Activated CD8-positive, alpha-beta T cell treated with anti-CD3 and anti-CD28 coated beads for 36 hours (primary cell): ENCODE measurements around the gene C3orf33. TPM values are rescaled to one million over a fixed set of nuclear protein-coding genes. Genes with fewer than 3 reads are reported as not detected.

Experiments
- ATAC-seq: fragments of 200-7000 bp; cut with Tn5 transposase; one replicate; pipeline ENCODE4 v1.10.0; 2021; ENCODE audit warnings: mild to moderate bottlenecking, moderate library complexity
- CTCF ChIA-PET: fragments of 350-600 bp; sonication (Branson Sonifier 250); formaldehyde crosslinking; loops from one replicate; lab custom pipeline; 2021; ENCODE audit warnings: antibody characterized with exemption; lab: Charles Lee
- POLR2A ChIA-PET: fragments of 350-600 bp; sonication (Branson Sonifier 250); formaldehyde crosslinking; loops from one replicate; lab custom pipeline; 2021; ENCODE audit warnings: antibody characterized with exemption; lab: Charles Lee
- DNase-seq: peaks from one replicate; pipeline ENCODE4 v3.0.0-alpha.2; 2020
- H3K27ac Mint-ChIP-seq: one replicate; pipeline ENCODE4 v1.8.0; 2021; ENCODE audit warnings: mild to moderate bottlenecking, mixed read lengths
- H3K27me3 Mint-ChIP-seq: one replicate; pipeline ENCODE4 v1.8.0; 2021; ENCODE audit warnings: mixed read lengths
- H3K36me3 Mint-ChIP-seq: one replicate; pipeline ENCODE4 v1.8.0; 2021; ENCODE audit warnings: low read depth, mixed read lengths
- H3K4me1 Mint-ChIP-seq: one replicate; pipeline ENCODE4 v1.8.0; 2021; ENCODE audit warnings: low read depth, mixed read lengths
- H3K4me3 Mint-ChIP-seq: one replicate; pipeline ENCODE4 v1.8.0; 2021; ENCODE audit warnings: mild to moderate bottlenecking, moderate library complexity, mixed read lengths
- H3K9me3 Mint-ChIP-seq: one replicate; pipeline ENCODE4 v1.8.0; 2021; ENCODE audit warnings: mixed read lengths
- CTCF ChIP-seq: fragments of 200-600 bp; IDR thresholded peaks from one replicate; pipeline ENCODE4 v1.8.0; 2022; ENCODE audit warnings: antibody characterized with exemption, mild to moderate bottlenecking
- intact Hi-C: fragments of 100-400 bp; cut with micrococcal nuclease; formaldehyde crosslinking; loops from one replicate; pipeline ENCODE4 v1.10.0; 2022
- total RNA-seq, 2 experiments: library from RNA; stranded (reverse); gene quantifications; one replicate each; pipeline ENCODE4 v1.2.3, GENCODE V29; 2021

Gene C3orf33
- total RNA-seq, 2 experiments from 2014 or later, result 2.4 to 3.6 TPM

GRCh38 chr3:155804323-155804722, 1.8 kb downstream of the C3orf33 start:
- intact Hi-C loops, result no loop called here
- no peak for TF ChIP-seq CTCF
- ChIA-PET CTCF (interaction anchor here (0.6 kb wide), 1 partner anchor 25 kb away, joined by 3 read pairs; no protein-coding TSS in a partner anchor), POLR2A (no interaction called here)
- Mint-ChIP-seq H3K9me3 (no peaks in the 10 kb centered on the region), H3K36me3 (peaks cover 21% of the 10 kb centered on the region), H3K4me1 (peaks cover 24% of the 10 kb centered on the region), H3K27me3 (peaks cover 3% of the 10 kb centered on the region), H3K4me3 (no peak overlapping the region), H3K27ac (no peak overlapping the region)
- ATAC-seq (no peak), DNase-seq (no peak)

GRCh38 chr3:155792532-155792931, 13.5 kb downstream of the C3orf33 start:
- no peak overlapping the region for H3K27ac Mint-ChIP-seq
- peaks cover 8% of the 10 kb centered on the region for H3K9me3 Mint-ChIP-seq
- CTCF ChIA-PET, result no interaction called here
- no peaks in the 10 kb centered on the region for H3K27me3 Mint-ChIP-seq
- DNase-seq (no peak), ATAC-seq (no peak)
- H3K36me3 Mint-ChIP-seq, result peaks cover 48% of the 10 kb centered on the region
- no peak for TF ChIP-seq CTCF
- POLR2A ChIA-PET, result interaction anchor here (0.7 kb wide), 1 partner anchor 28 kb away, joined by 3 read pairs; no protein-coding TSS in a partner anchor
- H3K4me1 Mint-ChIP-seq, result peaks cover 9% of the 10 kb centered on the region
- H3K4me3 Mint-ChIP-seq, result no peak overlapping the region
- intact Hi-C loops, result no loop called here

GRCh38 chr3:155791190-155791589, 14.9 kb downstream of the C3orf33 start:
- peaks cover 8% of the 10 kb centered on the region for H3K4me1 Mint-ChIP-seq
- H3K36me3 Mint-ChIP-seq, result peaks cover 36% of the 10 kb centered on the region
- no peak for DNase-seq
- CTCF ChIA-PET, result no interaction called here
- POLR2A ChIA-PET, result no interaction called here
- no peak overlapping the region for H3K4me3 Mint-ChIP-seq
- intact Hi-C loops, result no loop called here
- ATAC-seq, result no peak
- no peak for TF ChIP-seq CTCF
- H3K27ac Mint-ChIP-seq, result no peak overlapping the region
- H3K27me3 Mint-ChIP-seq, result no peaks in the 10 kb centered on the region
- H3K9me3 Mint-ChIP-seq, result peaks cover 8% of the 10 kb centered on the region

- ChIA-PET CTCF (no interaction called here), POLR2A (no interaction called here)
- Mint-ChIP-seq H3K4me1 (peaks cover 14% of the 10 kb centered on the region), H3K36me3 (peaks cover 32% of the 10 kb centered on the region), H3K9me3 (peaks cover 8% of the 10 kb centered on the region), H3K4me3 (no peak overlapping the region), H3K27ac (no peak overlapping the region), H3K27me3 (no peaks in the 10 kb centered on the region)
- ATAC-seq (no peak), DNase-seq (no peak)
- TF ChIP-seq CTCF, result no peak
- intact Hi-C loops, result no loop called here
These were observed 15.7 kb downstream of the C3orf33 start for GRCh38 chr3:155790272-155790925.

GRCh38 chr3:155785662-155786295, 20.3 kb downstream of the C3orf33 start:
- H3K9me3 Mint-ChIP-seq, result peaks cover 6% of the 10 kb centered on the region
- DNase-seq (no peak), ATAC-seq (no peak)
- no peak overlapping the region for H3K4me3 Mint-ChIP-seq
- H3K36me3 Mint-ChIP-seq, result peaks cover 21% of the 10 kb centered on the region
- H3K27ac Mint-ChIP-seq, result no peak overlapping the region
- intact Hi-C loops, result no loop called here
- TF ChIP-seq CTCF, result no peak
- ChIA-PET CTCF (no interaction called here), POLR2A (interaction anchor here (0.6 kb wide), 1 partner anchor 172 kb away, joined by 3 read pairs; no protein-coding TSS in a partner anchor)
- H3K27me3 Mint-ChIP-seq, result no peaks in the 10 kb centered on the region
- peaks cover 10% of the 10 kb centered on the region for H3K4me1 Mint-ChIP-seq
